Retinal pigment epithelial cell (primary cell): ENCODE data around the gene KIF26B.

Experiments used
- DNase-seq: peaks from one replicate; pipeline ENCODE4 v3.0.0-alpha.2; 2010; ENCODE audit warnings: low read depth
- H3K4me3 ChIP-seq: 2 replicates; pipeline ENCODE4 v1.5.1; 2011; ENCODE audit warnings: mild to moderate bottlenecking, low read length, control low read depth, moderate library complexity
- TF ChIP-seq, protein P1 (sequence below): conservative IDR thresholded peaks from 2 replicates; pipeline ENCODE4 v1.5.1; 2011; ENCODE audit warnings: low read depth, low read length, control low read depth, inconsistent platforms

KIF26B gene

GRCh38 chr1:245247801-245248200 lies 93.0 kb downstream of the KIF26B start:
- TF ChIP-seq, protein P1, sequence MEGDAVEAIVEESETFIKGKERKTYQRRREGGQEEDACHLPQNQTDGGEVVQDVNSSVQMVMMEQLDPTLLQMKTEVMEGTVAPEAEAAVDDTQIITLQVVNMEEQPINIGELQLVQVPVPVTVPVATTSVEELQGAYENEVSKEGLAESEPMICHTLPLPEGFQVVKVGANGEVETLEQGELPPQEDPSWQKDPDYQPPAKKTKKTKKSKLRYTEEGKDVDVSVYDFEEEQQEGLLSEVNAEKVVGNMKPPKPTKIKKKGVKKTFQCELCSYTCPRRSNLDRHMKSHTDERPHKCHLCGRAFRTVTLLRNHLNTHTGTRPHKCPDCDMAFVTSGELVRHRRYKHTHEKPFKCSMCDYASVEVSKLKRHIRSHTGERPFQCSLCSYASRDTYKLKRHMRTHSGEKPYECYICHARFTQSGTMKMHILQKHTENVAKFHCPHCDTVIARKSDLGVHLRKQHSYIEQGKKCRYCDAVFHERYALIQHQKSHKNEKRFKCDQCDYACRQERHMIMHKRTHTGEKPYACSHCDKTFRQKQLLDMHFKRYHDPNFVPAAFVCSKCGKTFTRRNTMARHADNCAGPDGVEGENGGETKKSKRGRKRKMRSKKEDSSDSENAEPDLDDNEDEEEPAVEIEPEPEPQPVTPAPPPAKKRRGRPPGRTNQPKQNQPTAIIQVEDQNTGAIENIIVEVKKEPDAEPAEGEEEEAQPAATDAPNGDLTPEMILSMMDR: no peak
- no peak overlapping the region for H3K4me3 ChIP-seq
- DNase-seq: no peak

DNA sequence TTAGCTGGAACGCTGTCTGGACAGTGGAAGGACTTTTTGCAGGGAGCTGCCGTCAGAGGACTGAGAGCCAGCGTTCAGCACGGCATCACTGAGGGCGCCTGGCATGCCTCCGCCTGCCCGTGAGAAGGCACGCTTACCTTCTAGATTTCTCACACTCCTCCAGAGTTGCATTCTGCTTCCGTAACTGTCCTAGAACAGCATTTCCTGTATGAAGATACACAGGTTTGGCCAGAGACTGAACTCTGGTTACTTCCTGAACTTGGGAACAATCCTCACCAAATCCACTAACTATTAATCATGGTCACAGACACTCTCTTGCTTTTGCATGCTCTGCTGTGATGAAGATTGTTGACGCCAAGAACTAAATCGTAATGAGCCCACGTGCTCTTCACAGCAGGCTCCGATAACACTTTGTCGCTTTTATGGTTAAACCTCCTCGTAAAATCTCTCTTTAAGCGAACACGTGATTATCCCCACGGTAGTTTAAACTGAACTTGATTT lies 93.5 kb downstream of the KIF26B start:
- TF ChIP-seq, protein P1: no peak
- DNase-seq: no peak
- H3K4me3 ChIP-seq: no peak overlapping the region

DNA sequence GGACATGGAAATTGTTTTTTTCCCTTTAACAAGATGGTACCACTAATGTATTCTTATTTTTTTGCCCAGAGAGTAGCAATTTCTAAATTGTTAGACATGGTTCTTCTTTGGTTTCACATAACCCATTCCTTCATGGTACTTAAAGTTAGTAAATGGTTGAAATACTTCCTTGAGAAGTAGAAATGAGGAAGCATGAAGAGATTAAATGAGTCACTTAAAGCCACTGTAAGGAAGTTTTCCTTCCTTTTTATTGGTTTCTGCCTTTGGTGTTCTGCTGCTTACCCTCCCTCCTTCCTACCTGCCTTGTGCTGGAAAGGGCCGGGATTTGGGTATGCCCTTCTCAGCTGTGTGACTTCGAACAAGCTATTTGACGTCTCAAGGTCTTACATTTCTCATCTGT lies 101.0 kb downstream of the KIF26B start:
- no peak for DNase-seq
- H3K4me3 ChIP-seq: no peak overlapping the region
- TF ChIP-seq, protein P1: no peak

- DNase-seq: no peak
- H3K4me3 ChIP-seq: no peak overlapping the region
- TF ChIP-seq, protein P1: no peak
Measured at GRCh38 chr1:245256528-245256927, 101.7 kb downstream of the KIF26B start.

GRCh38 chr1:245258271-245258920 lies 103.6 kb downstream of the KIF26B start:
- TF ChIP-seq, protein P1: no peak
- H3K4me3 ChIP-seq: no peak overlapping the region
- no peak for DNase-seq

DNA sequence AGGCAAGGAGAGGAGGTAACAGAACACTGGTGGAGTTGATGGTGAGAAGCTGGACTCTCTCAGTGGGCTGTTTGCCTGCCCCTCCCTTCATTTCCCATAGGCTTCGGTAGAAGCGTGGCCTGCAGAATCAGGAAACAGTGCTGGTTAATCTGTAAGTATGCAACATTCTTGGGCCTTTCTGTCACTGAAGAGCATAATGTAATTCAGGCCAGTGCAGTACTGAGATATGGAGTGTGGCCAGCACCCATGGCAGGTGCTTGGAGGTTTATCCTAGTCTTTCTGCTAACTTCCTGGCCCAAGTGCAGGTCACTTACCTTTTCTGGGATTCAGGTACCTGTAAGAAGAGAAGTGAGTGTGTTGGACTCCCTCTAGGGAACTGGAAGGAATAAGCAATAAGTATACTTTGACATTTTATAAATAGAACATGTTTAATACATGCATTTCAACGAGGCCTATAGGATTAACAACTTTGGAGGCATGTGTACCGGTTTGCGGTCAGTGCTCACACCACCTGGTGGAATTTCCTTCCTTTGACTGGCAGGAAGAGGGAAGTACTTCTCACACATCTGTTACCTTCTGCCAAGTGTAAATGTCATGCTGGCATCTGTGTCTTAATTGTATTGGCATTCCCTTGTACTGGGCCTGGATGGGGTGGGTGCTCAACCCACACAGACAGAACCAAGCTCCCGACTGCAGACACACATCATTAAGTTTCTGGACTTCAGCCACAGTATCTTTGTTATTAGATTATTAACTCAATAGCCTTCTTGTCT lies 105.5 kb downstream of the KIF26B start:
- DNase-seq: no peak
- no peak overlapping the region for H3K4me3 ChIP-seq
- TF ChIP-seq, protein P1: no peak
